A673 (cell line): ENCODE data around the gene RSRC1. TPM values are rescaled to one million over a fixed set of nuclear protein-coding genes. Genes with fewer than 3 reads are reported as not detected.

Experiments used
- BruUV-seq: library from RNA; stranded (reverse); fragments of 400-500 nt; replicated peaks from 2 replicates; lab custom pipeline; 2021; lab: Mats Ljungman, UMichigan
- CTCF ChIA-PET: fragments of 300-600 bp; sonication (Branson Sonifier 250); formaldehyde crosslinking; loops from one replicate; lab custom pipeline; 2022; ENCODE audit warnings: antibody characterized with exemption; lab: Charles Lee
- POLR2A ChIA-PET: fragments of 300-600 bp; sonication (Branson Sonifier 250); formaldehyde crosslinking; loops from one replicate; lab custom pipeline; 2022; ENCODE audit warnings: antibody characterized with exemption; ENCODE audit not compliant: low non-redundant PET; lab: Charles Lee
- DNase-seq: peaks from one replicate; pipeline ENCODE4 v3.0.0-alpha.2; 2015; ENCODE audit warnings: low spot score
- H3K27ac ChIP-seq: fragments of 200-600 bp; sonication (generic); 2 replicates; pipeline ENCODE4 v1.5.1; 2016; ENCODE audit warnings: mixed run types, low read depth, mild to moderate bottlenecking, mixed read lengths, antibody characterized with exemption, low read length; ENCODE audit not compliant: poor library complexity, severe bottlenecking
- H3K27me3 ChIP-seq: fragments of 200-600 bp; sonication (generic); replicated peaks from 2 replicates; pipeline ENCODE4 v1.6.1; 2017; ENCODE audit warnings: mixed run types, low read depth, mild to moderate bottlenecking, mixed read lengths, antibody characterized with exemption, low read length; ENCODE audit not compliant: insufficient read depth, poor library complexity
- H3K36me3 ChIP-seq: fragments of 200-600 bp; sonication (generic); 2 replicates; pipeline ENCODE4 v1.6.1; 2016; ENCODE audit warnings: mixed run types, mild to moderate bottlenecking, mixed read lengths, antibody characterized with exemption, low read length; ENCODE audit not compliant: insufficient read depth, poor library complexity, severe bottlenecking
- H3K4me1 ChIP-seq: fragments of 200-600 bp; sonication (generic); 2 replicates; pipeline ENCODE4 v1.6.1; 2017; ENCODE audit warnings: mixed run types, mild to moderate bottlenecking, mixed read lengths, antibody characterized with exemption, low read length; ENCODE audit not compliant: insufficient read depth, poor library complexity, severe bottlenecking
- H3K4me3 ChIP-seq: fragments of 200-600 bp; sonication (generic); 2 replicates; pipeline ENCODE4 v1.5.1; 2016; ENCODE audit warnings: low read depth, mixed run types, mild to moderate bottlenecking, mixed read lengths, low read length; ENCODE audit not compliant: poor library complexity, severe bottlenecking
- H3K9me3 ChIP-seq: fragments of 200-600 bp; sonication (generic); 2 replicates; pipeline ENCODE4 v1.6.1; 2016; ENCODE audit warnings: mixed run types, low read depth, mild to moderate bottlenecking, mixed read lengths, antibody characterized with exemption, low read length; ENCODE audit not compliant: poor library complexity, severe bottlenecking
- EZH2 ChIP-seq: fragments of 200-600 bp; sonication (generic); IDR thresholded peaks from 2 replicates; pipeline ENCODE4 v1.6.1; 2017; ENCODE audit warnings: borderline replicate concordance, low read depth, mild to moderate bottlenecking, mixed read lengths, antibody characterized with exemption, low read length; ENCODE audit not compliant: poor library complexity, severe bottlenecking
- intact Hi-C: fragments of 100-400 bp; cut with micrococcal nuclease; formaldehyde crosslinking; loops from one replicate; pipeline ENCODE4 v1.10.0; 2022; ENCODE audit not compliant: unreplicated experiment
- total RNA-seq: library from RNA; stranded (reverse); gene quantifications from 2 replicates; pipeline ENCODE4 v1.2.3, GENCODE V29; 2021
- TF ChIP-seq, protein P1 (sequence below): fragments of 300-800, 200-600 bp; sonication (generic); conservative IDR thresholded peaks from 2 replicates; pipeline ENCODE4 v1.5.1; 2017; ENCODE audit warnings: low read depth, mild to moderate bottlenecking, antibody characterized with exemption, low read length, moderate library complexity, mixed read lengths

Gene RSRC1
- total RNA-seq, 1 experiment from 2014 or later: 59.4 TPM

DNA sequence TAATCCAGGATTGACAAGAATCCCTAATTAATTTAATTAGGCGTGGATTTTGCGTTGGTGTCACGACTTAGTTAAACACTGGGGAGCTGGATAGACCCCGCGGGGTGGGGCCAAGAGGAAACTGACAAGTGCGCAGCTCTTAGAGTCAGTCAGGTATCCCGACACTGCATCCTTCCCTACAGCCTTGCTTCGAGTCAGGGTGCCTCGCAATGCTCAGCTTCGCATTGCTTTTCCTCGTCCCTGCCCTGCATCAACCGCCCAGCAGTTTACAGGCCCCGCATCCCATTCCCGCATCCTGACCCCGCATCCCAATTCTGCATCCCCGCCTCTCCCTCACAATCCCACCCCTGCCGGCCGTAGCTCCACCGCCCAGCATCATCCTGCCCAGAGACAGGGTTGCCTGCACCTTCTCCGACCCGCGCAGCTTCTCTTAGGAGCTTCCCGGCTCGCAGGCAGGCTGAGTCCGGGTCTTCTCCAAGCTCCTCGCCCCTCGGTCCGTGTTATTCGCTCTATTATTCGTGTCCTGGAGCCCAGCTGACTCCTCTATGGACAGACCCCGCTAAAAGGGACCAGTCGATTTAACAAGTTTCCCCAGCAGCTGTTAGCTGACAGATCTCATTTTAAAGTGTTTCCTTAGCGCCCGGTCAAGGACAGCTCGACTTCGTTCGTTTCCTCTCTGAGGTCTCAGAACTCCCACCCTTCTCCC lies 3.0 kb upstream of the RSRC1 start:
- CTCF ChIA-PET: no interaction called here
- TF ChIP-seq EZH2: no peak
- TF ChIP-seq, protein P1, sequence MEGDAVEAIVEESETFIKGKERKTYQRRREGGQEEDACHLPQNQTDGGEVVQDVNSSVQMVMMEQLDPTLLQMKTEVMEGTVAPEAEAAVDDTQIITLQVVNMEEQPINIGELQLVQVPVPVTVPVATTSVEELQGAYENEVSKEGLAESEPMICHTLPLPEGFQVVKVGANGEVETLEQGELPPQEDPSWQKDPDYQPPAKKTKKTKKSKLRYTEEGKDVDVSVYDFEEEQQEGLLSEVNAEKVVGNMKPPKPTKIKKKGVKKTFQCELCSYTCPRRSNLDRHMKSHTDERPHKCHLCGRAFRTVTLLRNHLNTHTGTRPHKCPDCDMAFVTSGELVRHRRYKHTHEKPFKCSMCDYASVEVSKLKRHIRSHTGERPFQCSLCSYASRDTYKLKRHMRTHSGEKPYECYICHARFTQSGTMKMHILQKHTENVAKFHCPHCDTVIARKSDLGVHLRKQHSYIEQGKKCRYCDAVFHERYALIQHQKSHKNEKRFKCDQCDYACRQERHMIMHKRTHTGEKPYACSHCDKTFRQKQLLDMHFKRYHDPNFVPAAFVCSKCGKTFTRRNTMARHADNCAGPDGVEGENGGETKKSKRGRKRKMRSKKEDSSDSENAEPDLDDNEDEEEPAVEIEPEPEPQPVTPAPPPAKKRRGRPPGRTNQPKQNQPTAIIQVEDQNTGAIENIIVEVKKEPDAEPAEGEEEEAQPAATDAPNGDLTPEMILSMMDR: no peak
- H3K27me3 ChIP-seq: no peaks in the 10 kb centered on the region
- DNase-seq: peak; percentile 11
- no TSS peak for BruUV-seq
- H3K36me3 ChIP-seq: no peaks in the 10 kb centered on the region
- peaks cover 2% of the 10 kb centered on the region for H3K4me1 ChIP-seq
- no peaks in the 10 kb centered on the region for H3K9me3 ChIP-seq
- H3K4me3 ChIP-seq: peak overlapping the region; percentile 92
- H3K27ac ChIP-seq: no peak overlapping the region
- intact Hi-C loops: loop anchor here (5.0 kb wide), 1 partner anchor 325 kb away; no protein-coding TSS in a partner anchor
- POLR2A ChIA-PET: interaction anchor here (0.7 kb wide), 1 partner anchor 452 kb away, joined by 3 read pairs; no protein-coding TSS in a partner anchor

DNA sequence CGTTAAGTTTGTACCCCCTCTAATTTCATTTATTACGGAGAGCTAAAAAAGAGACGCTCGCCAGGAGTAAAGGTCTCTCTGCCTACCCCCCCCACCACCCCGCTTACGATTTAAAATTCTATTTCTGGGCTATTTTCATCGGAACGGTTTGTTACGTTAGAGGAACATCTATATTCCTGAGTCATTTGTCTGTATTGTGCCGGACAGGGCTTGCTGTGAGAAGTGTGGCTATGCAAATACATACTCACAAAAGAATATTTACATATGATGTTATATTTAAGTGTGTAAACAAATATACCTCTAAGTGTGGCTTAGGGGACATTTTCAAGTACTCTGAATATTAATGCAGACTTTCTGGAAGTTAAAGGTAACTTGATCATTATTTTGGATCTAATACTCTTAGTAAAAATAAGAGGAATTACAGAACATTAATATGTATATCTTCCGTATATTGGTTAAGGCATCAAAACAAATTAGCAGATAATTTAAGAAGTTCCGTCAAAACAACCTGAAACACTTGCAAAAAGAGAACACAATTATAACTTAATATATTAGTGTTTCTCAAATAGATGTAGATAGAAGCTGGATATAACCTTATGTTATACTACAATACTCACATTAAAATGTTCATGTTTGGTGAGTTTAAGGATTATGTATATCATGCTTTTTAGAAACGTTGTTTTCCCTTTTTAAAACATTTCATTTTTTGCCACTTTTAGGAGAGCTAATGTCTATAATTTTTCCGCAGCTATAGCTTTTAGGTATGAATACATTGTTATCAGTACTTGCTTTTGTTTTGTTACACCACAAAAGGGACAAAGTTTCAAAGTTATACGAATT lies 2.1 kb upstream of the RSRC1 start:
- no peak overlapping the region for H3K4me3 ChIP-seq
- BruUV-seq: no TSS peak

DNA sequence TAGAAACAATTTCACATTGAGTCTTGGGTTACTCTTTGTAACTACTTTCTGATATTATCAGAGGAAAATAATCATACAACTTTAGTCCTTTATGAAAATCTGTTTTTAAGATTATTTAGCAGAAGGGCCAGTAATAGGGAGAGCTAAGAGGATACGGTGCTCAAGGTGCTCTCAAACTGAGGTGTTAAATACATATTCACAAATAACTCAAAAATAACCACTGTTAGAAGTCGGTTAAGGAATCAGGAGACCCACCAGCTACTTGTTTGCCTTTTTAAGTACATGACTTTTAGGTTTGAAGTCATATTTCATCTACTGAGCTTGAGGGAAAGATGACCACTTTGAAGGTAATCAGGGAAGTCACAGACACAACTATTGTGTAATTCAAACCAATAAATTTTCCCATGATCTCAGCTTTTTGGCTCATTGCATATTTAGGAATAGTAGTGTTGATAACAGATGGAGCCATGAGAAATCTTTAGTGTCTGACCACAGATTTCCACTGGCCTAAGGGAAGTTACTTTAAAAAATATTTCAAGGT lies 1.4 kb upstream of the RSRC1 start:
- ChIA-PET CTCF (no interaction called here), POLR2A (no interaction called here)
- H3K27ac ChIP-seq: no peak overlapping the region

More for the DNA sequence above, 2.1 kb upstream of the RSRC1 start:
- TF ChIP-seq, protein P1: no peak
- TF ChIP-seq EZH2: no peak
- CTCF ChIA-PET: no interaction called here
- H3K4me1 ChIP-seq: peaks cover 2% of the 10 kb centered on the region
- POLR2A ChIA-PET: interaction anchor here (0.7 kb wide), 1 partner anchor 453 kb away, joined by 3 read pairs; no protein-coding TSS in a partner anchor
- H3K27me3 ChIP-seq: no peaks in the 10 kb centered on the region
- H3K9me3 ChIP-seq: no peaks in the 10 kb centered on the region
- intact Hi-C loops: loop anchor here (5.0 kb wide), 1 partner anchor 324 kb away; no protein-coding TSS in a partner anchor
- H3K27ac ChIP-seq: no peak overlapping the region
- DNase-seq: no peak
- no peaks in the 10 kb centered on the region for H3K36me3 ChIP-seq

More for the DNA sequence above, 1.4 kb upstream of the RSRC1 start:
- no peak for TF ChIP-seq EZH2
- TF ChIP-seq, protein P1: no peak
- DNase-seq: no peak
- H3K36me3 ChIP-seq: no peaks in the 10 kb centered on the region
- intact Hi-C loops: loop anchor here (5.0 kb wide), 1 partner anchor 324 kb away; no protein-coding TSS in a partner anchor
- no TSS peak for BruUV-seq
- H3K27me3 ChIP-seq: no peaks in the 10 kb centered on the region
- H3K4me1 ChIP-seq: peaks cover 2% of the 10 kb centered on the region
- no peaks in the 10 kb centered on the region for H3K9me3 ChIP-seq
- H3K4me3 ChIP-seq: no peak overlapping the region
